GM12892 (cell line): ENCODE results near the gene VWA8.

Experiments
- POLR2A ChIP-seq: IDR thresholded peaks from 2 replicates; pipeline ENCODE4 v1.6.1; 2011; ENCODE audit warnings: low read depth, low read length, control low read depth
- POLR2AphosphoS5 ChIP-seq: IDR thresholded peaks from 2 replicates; pipeline ENCODE4 v1.6.1; 2011; ENCODE audit warnings: low read depth, low read length, control low read depth

DNA sequence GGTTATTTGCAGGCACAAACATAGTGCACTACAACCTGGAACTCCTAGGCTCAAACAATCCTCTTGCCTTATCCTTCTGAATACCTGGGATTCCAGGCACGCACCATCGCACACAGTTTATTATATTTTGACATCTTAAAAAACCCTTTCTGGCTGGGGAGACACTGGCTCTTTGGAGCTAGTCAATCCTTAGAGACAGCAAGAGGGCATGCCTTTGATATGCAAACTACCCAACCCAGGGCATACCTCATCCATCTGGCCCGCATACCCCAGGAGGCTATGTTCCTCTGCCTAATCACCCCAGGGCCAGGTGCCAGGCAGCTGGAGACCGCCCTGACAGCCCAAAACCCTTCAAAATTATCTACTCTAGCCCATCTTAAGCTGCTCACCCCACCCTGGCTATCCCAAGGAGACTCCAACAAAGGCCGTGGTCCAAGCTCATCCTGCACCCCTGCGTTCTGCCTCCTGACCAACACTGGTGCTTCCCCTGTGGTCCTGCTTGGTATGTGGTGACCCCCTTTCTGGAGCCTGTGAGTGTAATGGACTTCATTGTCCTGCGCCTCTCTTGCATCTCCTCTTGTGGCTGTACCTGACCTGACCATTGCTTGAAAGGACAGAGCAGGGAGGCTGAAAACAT lies 417.1 kb downstream of the VWA8 start:
- TF ChIP-seq POLR2AphosphoS5 (no peak), POLR2A (no peak)
